SK-N-MC (cell line): ENCODE data around the gene SHB.

Experiments
- EZH2 ChIP-seq: fragments of 200-600 bp; sonication (generic); IDR thresholded peaks from one replicate; pipeline ENCODE4 v1.6.1; 2017; ENCODE audit warnings: antibody characterized with exemption
- POLR2AphosphoS5 ChIP-seq: IDR thresholded peaks from 2 replicates; pipeline ENCODE4 v1.6.1; 2012; ENCODE audit warnings: mild to moderate bottlenecking, low read depth, low read length, borderline replicate concordance

DNA sequence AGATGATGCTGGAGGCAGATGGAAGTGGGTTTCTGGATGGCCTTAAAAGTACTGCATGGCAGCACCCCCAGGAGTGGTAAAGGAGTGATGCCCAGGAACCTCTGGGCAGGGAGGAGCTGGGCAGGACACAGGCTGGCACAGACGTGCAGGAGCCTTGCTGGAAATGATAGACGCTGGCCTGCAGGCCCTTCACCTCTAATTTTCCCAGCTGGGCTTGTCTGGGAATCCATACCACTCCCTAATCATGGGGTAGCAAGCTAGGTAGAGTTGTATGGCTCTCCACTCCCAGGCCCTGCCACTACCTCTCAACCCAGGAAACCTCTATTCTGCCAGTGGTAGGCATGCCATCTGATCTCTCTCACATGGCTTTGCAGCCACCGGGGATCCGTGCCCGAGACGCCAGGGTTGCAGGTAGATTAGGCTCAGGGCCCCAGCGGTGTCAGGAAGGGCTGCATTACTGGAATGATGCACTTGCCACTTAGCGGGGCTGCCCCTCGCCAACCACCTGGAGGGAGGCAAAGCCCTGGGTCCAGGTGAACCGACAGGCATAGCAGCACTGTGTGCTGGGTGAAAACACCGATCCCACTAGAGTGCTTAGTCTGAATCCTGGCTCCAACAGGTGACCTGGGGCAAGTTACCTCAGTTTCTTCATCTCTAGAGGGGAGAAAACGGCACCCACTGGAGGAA lies 85.5 kb downstream of the SHB start:
- TF ChIP-seq EZH2 (no peak), POLR2AphosphoS5 (no peak)
